Endothelial cell of umbilical vein (primary cell): ENCODE measurements around the gene ATP10B. TPM values are rescaled to one million over a fixed set of nuclear protein-coding genes. Genes with fewer than 3 reads are reported as not detected.

Experiments used
- BruUV-seq: library from RNA; stranded (reverse); fragments of 400-500 nt; replicated peaks from 2 replicates; lab custom pipeline; 2021; lab: Mats Ljungman, UMichigan
- CTCF ChIA-PET: fragments of 300-600, 350-600 bp; sonication (Branson Sonifier 250); formaldehyde crosslinking; loops from one replicate; lab custom pipeline; 2021; ENCODE audit warnings: antibody characterized with exemption, inconsistent platforms; lab: Charles Lee
- POLR2A ChIA-PET: fragments of 300-600, 350-600 bp; sonication (Branson Sonifier 250); formaldehyde crosslinking; loops from one replicate; lab custom pipeline; 2021; ENCODE audit warnings: antibody characterized with exemption, inconsistent platforms; lab: Charles Lee
- DNase-seq: peaks from one replicate; pipeline ENCODE4 v3.0.0-alpha.2; 2011; ENCODE audit warnings: low read depth, low spot score
- FAIRE-seq: peaks from 2 replicates; lab custom pipeline; 2011; peaks lifted over from hg19 to GRCh38; lab: Jason Lieb, UNC
- H2AFZ ChIP-seq: 2 replicates; pipeline ENCODE4 v1.6.0; 2012; ENCODE audit warnings: low read depth, low read length, control low read depth, inconsistent platforms
- H3K27ac ChIP-seq: 2 replicates; pipeline ENCODE4 v1.5.1; 2011; ENCODE audit warnings: low read depth, mild to moderate bottlenecking, control low read depth, low read length, moderate library complexity; ENCODE audit not compliant: insufficient read depth
- H3K27me3 ChIP-seq, 2 experiments: 2 replicates each; pipeline versions ENCODE4 v1.6.0 to v1.6.1; 2011; ENCODE audit warnings: low read length in 2 of 2, mixed read lengths in 1 of 2; ENCODE audit not compliant: control insufficient read depth in 2 of 2, insufficient read depth in 2 of 2
- H3K36me3 ChIP-seq, 2 experiments: 2 replicates in 1 of 2; 3 replicates in 1 of 2; pipeline ENCODE4 v1.5.1; 2011; ENCODE audit warnings: low read length in 2 of 2, mild to moderate bottlenecking in 1 of 2, moderate library complexity in 1 of 2; ENCODE audit not compliant: control insufficient read depth in 2 of 2, insufficient read depth in 2 of 2; ENCODE audit errors: extremely low read depth in 1 of 2
- H3K4me1 ChIP-seq: 3 replicates; pipeline ENCODE4 v1.5.1; 2011; ENCODE audit warnings: mild to moderate bottlenecking, low read length; ENCODE audit not compliant: control insufficient read depth, insufficient read depth; ENCODE audit errors: extremely low read depth
- H3K4me2 ChIP-seq: 2 replicates; pipeline ENCODE4 v1.6.1; 2011; ENCODE audit warnings: low read length, control low read depth, mixed read lengths; ENCODE audit not compliant: insufficient read depth
- H3K4me3 ChIP-seq, 3 experiments: fragments of 200-600 bp in 1 of 3; sonication (generic), shearing (Covaris generic) in 1 of 3; replicated peaks in 1 of 3; 2 replicates each; pipeline ENCODE4 v1.5.1; 2011 to 2016; ENCODE audit warnings: control low read depth in 3 of 3, low read length in 3 of 3, mild to moderate bottlenecking in 2 of 3, inconsistent platforms in 1 of 3, low read depth in 1 of 3, moderate library complexity in 1 of 3; ENCODE audit not compliant: insufficient read depth in 1 of 3
- H3K79me2 ChIP-seq: 2 replicates; pipeline ENCODE4 v1.6.0; 2012; ENCODE audit warnings: low read length, inconsistent platforms; ENCODE audit not compliant: control insufficient read depth, insufficient read depth
- H3K9ac ChIP-seq: replicated peaks from 2 replicates; pipeline ENCODE3; 2011; ENCODE audit warnings: low read length, control low read depth; ENCODE audit not compliant: insufficient read depth; ENCODE audit errors: extremely low read depth
- H3K9me1 ChIP-seq: replicated peaks from 3 replicates; pipeline ENCODE4 v1.6.0; 2011; ENCODE audit warnings: mild to moderate bottlenecking, low read length; ENCODE audit not compliant: control insufficient read depth, insufficient read depth; ENCODE audit errors: extremely low read depth
- H3K9me3 ChIP-seq: replicated peaks from 2 replicates; pipeline ENCODE4 v1.5.1; 2012; ENCODE audit warnings: low read length, inconsistent platforms; ENCODE audit not compliant: control insufficient read depth, insufficient read depth
- H4K20me1 ChIP-seq: replicated peaks from 2 replicates; pipeline ENCODE3; 2011; ENCODE audit warnings: mild to moderate bottlenecking, low read length; ENCODE audit not compliant: control insufficient read depth, insufficient read depth; ENCODE audit errors: extremely low read depth
- CTCF ChIP-seq, 2 donors: IDR thresholded peaks; 1 replicate in 1 of 2; 2 replicates in 1 of 2; pipeline ENCODE4 v1.5.1; 2011; ENCODE audit warnings: low read length in 2 of 2, mild to moderate bottlenecking in 2 of 2, moderate library complexity in 2 of 2, control low read depth in 1 of 2, inconsistent platforms in 1 of 2, low read depth in 1 of 2; ENCODE audit not compliant: insufficient read depth in 1 of 2; ENCODE audit errors: extremely low read depth in 1 of 2
- EZH2 ChIP-seq: IDR thresholded peaks from 2 replicates; pipeline ENCODE4 v1.6.1; 2012; ENCODE audit warnings: borderline replicate concordance, low read depth, mild to moderate bottlenecking, moderate library complexity, low read length, inconsistent platforms; ENCODE audit not compliant: severe bottlenecking
- GATA2 ChIP-seq: IDR thresholded peaks from 2 replicates; pipeline ENCODE4 v1.7.0; 2011; ENCODE audit warnings: low read depth, mild to moderate bottlenecking, moderate library complexity, mixed read lengths, low read length; ENCODE audit not compliant: insufficient read length, insufficient read depth
- MYC ChIP-seq: IDR thresholded peaks from one replicate; pipeline ENCODE4 v1.6.1; 2011; ENCODE audit warnings: mild to moderate bottlenecking, low read depth, low read length
- POLR2A ChIP-seq: IDR thresholded peaks from 2 replicates; pipeline ENCODE4 v1.6.1; 2012; ENCODE audit warnings: low read depth, mild to moderate bottlenecking, control low read depth, low read length
- POLR2AphosphoS5 ChIP-seq: IDR thresholded peaks from 2 replicates; pipeline ENCODE4 v1.6.1; 2012; ENCODE audit warnings: low read depth, mild to moderate bottlenecking, control low read depth, low read length, moderate library complexity; ENCODE audit not compliant: insufficient read depth
- dilution Hi-C: fragments of 300-500 bp; cut with MboI; formaldehyde crosslinking; loops from one replicate; pipeline ENCODE4 v1.15.0; 2019; ENCODE audit warnings: low sequenced_read_pairs; ENCODE audit not compliant: extremely low pct_ligation_motif_present
- intact Hi-C: fragments of 100-400 bp; cut with micrococcal nuclease; formaldehyde crosslinking; loops from one replicate; pipeline ENCODE4 v1.10.0; 2022
- polyA plus RNA-seq, 4 experiments: library from polyadenylated mRNA; depleted of rRNA in 3 of 4; stranded (reverse) in 3 of 4; unstranded in 1 of 4; fragments of >200 nt; gene quantifications; 2 replicates each; pipeline versions ENCODE4 v1.2.1 to v1.2.3, GENCODE V29; 2011 to 2012; ENCODE audit warnings: missing spikeins in 1 of 4
- total RNA-seq: library from RNA; stranded (reverse); gene quantifications from 2 replicates; pipeline ENCODE4 v1.2.3, GENCODE V29; 2021
- TF ChIP-seq, protein P1 (sequence below): IDR thresholded peaks from 2 replicates; pipeline ENCODE4 v1.6.1; 2011; ENCODE audit not compliant: insufficient read depth, insufficient read length

Gene ATP10B
- total and polyA plus RNA-seq, 2 donors (not counting 3 experiments of a cell fraction or from before 2014, with no cell fraction given), result not detected

- Histone ChIP-seq H3K27ac (no peak overlapping the region), H3K36me3 (no peaks in the 10 kb centered on the region), H4K20me1 (no peaks in the 10 kb centered on the region), H3K9me3 (no peaks in the 10 kb centered on the region), H3K27me3 (no peaks in the 10 kb centered on the region), H3K4me1 (no peaks in the 10 kb centered on the region), H3K4me3 (no peak overlapping the region), H3K9ac (no peak overlapping the region), H2AFZ (no peak overlapping the region), H3K79me2 (no peaks in the 10 kb centered on the region), H3K9me1 (no peaks in the 10 kb centered on the region), H3K4me2 (no peak overlapping the region)
- BruUV-seq, result no TSS peak
- ChIA-PET POLR2A (no interaction called here), CTCF (no interaction called here)
- dilution Hi-C loops (no loop called here), intact Hi-C loops (no loop called here)
- FAIRE-seq (no peak), DNase-seq (no peak)
- TF ChIP-seq GATA2 (no peak), POLR2A (no peak), POLR2AphosphoS5 (no peak), MYC (no peak), CTCF (IDR thresholded peaks at IDR 0.05; ENCODE audit: extremely low read depth in 1 of 2, insufficient read depth in 1 of 2, low read depth in 1 of 2, low read length in 2 of 2) (no peak), EZH2 (no peak)
- TF ChIP-seq, protein P1, sequence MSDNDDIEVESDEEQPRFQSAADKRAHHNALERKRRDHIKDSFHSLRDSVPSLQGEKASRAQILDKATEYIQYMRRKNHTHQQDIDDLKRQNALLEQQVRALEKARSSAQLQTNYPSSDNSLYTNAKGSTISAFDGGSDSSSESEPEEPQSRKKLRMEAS, result no peak
These were observed 216.3 kb downstream of the ATP10B start for GRCh38 chr5:160635663-160636062.
